Effector CD8-positive, alpha-beta T cell (primary cell): ENCODE measurements around the gene DOK7.
A peak's percentile ranks its signal among the peaks of the same experiment; 100 is the strongest.

Experiments
- DNase-seq: peaks from one replicate; lab custom pipeline; 2025; lab: John Stamatoyannopoulos, UW

Gene DOK7

DNA sequence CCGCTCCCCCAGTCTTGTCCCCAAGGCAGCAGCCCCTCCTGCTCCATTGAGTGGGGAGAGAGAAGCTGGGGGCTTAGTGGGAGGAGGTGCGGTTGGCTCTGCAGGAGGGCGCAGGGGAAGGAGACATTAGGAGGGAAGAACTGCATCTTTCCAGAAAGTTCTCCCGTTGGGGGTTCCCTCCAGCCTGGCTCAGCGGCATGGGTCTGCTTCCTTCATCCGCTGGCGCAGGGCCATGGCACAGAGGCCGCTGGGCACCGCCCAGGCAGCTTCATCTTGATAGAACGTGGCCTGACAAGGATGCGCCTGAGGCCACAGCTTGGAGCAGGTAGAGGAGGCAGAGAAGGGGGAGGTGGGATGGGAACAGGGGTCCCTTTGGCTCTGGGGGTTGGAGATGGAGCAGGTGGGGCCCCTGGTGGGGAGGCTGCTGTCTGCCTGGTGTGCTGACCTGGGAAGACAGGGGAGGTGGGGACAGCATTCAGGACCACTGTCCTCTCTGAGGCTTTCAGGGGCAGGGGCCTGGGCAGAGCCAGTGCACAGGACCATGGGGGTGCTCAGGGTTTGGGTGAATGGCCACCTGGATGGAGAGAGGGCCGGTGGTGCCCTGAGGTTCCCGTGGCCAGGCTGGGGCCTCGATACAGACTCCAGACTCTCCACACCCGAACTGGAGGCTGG lies 12.1 kb downstream of the DOK7 start:
- no peak for DNase-seq

DNA sequence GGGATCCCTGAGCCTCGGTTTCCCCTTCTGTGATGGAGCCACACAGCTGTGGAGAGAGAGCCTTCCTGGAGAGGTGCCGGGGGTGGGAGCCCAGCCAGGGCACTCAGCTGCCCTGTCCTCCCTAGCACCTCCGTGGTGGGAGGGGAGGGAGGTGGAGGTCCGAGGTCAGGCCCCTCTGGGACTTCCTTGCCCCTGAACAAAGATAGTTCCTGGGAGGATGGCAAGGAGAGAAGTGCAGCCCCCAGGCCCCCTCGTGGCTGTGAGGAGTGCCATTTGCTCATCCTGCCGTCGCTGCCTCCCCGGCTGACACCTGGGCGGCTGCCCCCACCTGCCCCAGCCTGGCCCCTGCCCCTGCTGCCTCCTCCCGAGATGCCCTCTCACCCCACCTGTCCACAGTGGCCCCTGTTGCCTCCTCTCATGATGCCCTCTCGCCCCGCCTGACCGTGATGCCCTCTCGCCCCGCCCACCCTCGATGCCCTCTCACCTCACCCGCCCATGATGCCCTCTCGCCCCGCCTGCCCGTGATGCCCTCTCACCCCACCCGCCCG lies 12.7 kb downstream of the DOK7 start:
- DNase-seq, result no peak

DNA sequence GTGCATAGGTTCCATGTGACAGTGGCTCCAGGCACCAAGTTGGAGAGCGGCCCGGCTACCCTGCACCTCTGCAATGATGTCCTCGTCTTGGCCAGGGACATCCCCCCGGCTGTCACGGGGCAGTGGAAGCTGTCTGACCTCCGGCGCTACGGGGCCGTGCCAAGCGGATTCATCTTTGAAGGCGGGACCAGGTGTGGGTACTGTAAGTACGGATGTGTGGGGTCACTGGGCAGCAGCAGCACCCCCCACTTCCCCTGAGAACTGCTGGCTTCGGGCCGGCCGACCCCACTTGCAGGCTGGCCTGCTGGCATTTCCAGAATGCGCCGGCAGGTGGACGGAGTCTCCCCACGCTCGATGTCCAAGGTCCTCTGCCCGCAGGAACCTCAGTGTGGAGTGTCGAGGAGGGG lies 13.2 kb downstream of the DOK7 start:
- DNase-seq, result no peak

DNA sequence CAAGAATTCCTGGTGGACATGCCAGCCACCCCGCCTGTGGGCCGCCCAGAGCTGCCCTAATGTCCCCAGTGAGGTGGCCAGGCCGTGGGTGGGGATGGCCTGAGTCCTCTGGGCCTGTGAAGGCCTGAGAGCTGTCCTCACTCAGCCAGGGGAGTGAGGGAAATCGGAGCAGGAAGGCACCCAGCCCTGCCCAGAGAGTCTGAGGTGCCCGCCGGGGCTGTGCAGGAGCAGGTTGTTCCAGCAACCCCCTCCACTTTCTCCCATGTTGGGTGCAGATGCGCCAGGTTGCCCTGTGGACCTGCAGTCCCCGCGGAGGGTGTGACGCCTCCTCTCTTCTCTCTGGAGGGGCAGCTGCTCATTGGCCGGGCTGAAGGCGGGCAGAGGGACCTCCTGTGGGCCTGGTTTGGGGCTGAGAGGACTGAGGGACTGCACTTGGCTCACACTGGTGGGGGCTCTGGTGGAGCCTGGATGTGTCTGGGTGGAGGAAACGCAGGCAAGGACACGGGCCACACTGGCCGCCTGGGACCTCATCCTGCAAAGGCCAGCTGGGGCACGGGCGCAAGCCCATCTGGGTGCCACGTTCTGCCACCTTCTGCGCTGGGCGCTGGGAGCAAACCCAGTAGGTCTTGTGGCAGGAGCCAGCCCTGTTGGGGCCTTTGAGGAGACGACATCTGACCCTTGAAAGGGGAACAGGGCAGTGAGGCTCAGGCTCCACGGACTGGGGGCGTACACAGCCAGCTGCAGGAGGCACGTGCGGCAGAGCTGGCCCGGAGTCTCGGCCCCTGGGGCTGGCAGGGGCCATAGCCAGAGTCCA lies 14.0 kb downstream of the DOK7 start:
- DNase-seq, result no peak

- no peak for DNase-seq
Measured at GRCh38 chr4:3477750-3478430, 14.8 kb downstream of the DOK7 start.

- DNase-seq, result no peak
Measured at GRCh38 chr4:3478446-3479357, 15.6 kb downstream of the DOK7 start.

GRCh38 chr4:3479358-3480101 lies 16.4 kb downstream of the DOK7 start:
- no peak for DNase-seq

DNA sequence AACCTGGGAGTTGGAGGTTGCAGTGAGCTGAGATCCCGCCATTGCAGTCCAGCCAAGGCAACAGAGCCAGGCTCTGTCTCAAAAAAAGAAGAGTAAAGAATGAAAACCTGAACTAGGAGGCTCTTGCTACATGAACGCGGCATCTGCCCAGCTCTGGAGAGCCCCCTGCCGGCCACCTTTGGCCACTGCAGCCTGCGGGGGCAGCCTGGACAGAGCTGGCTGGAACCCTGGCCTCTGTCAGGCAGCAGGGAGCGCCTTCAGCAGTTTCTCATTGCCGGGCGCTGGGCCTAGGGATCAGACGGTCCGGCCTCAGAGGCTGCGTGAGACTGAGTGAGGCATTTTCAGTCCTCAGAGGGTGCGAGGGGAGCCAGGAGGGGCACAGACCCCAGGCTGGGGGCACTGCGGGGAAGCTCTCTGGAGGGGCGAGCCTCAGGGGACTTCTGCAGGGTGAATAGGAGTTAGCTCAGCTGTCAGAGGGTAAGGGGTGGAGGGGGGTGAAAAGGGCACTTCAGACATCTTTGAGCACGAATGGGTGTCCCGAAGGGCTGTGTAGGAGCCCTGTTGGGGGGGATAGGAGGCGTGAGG lies 17.5 kb downstream of the DOK7 start:
- peak; percentile 62 for DNase-seq

DNA sequence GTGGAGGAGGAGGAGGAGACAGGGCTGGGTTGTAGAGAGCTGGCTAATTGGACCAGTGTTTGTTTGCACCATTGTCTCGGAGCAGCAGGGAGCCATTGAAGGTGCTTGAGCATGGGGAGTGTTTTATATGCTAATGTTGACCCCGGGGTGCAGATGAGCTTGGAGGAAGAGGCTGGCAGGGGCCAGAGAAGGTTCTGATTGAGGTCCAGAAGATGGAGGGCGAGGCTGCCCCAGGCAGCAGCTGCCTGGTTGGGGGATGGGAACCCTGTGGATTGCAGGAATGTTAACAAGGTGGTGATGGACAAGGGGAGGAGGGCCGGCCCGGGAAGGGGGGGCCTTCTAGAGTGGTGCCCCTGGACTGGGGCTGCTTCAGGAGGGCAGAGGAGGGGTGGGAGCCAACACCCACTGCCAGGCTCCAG lies 18.0 kb downstream of the DOK7 start:
- DNase-seq, result no peak

- DNase-seq, result no peak
Measured at GRCh38 chr4:3481783-3482393, 18.8 kb downstream of the DOK7 start.

DNA sequence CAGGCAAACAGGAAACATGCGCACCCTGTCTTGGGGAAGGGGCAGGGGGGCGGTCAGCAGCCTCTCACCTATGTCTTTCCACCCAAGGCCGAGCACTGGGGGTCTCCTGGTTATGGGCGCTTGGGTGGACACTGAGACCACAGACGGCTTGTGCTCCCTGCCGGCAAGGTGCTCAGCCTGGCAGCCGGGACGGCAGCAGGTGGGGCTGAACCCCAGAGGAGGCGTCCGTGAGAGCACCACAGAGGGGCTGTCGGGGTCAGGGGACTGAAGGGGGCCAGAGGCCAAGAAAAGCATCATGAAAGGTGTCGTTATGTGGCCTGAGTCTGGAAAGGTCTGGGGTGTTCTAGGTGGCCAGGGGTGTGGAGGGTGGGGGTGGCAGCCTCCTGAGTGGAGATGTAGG lies 19.6 kb downstream of the DOK7 start:
- no peak for DNase-seq

DNA sequence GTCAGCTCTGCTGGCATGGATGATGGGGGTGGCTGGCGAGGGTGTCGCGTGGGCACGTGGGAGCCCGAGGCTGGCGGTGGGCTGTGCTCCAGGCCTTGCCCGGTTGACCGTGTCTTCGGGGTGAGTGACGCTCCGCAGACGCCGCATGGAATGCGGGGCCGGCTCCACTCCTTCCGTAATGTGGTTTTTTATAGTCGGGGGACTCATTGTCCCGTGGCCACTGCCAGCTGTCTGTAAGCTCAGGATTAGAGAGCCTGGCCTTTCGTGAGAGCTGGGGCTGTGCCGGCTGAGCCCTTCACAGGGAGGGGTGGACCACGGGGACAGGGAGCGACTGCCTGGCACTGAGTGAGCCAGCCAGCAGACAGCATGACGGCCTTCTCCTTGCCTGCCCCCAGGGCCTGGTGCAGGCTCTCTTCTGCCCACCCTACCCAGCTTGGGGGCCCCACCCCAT lies 20.4 kb downstream of the DOK7 start:
- no peak for DNase-seq

- no peak for DNase-seq
Measured at GRCh38 chr4:3484057-3484973, 21.2 kb downstream of the DOK7 start.

DNA sequence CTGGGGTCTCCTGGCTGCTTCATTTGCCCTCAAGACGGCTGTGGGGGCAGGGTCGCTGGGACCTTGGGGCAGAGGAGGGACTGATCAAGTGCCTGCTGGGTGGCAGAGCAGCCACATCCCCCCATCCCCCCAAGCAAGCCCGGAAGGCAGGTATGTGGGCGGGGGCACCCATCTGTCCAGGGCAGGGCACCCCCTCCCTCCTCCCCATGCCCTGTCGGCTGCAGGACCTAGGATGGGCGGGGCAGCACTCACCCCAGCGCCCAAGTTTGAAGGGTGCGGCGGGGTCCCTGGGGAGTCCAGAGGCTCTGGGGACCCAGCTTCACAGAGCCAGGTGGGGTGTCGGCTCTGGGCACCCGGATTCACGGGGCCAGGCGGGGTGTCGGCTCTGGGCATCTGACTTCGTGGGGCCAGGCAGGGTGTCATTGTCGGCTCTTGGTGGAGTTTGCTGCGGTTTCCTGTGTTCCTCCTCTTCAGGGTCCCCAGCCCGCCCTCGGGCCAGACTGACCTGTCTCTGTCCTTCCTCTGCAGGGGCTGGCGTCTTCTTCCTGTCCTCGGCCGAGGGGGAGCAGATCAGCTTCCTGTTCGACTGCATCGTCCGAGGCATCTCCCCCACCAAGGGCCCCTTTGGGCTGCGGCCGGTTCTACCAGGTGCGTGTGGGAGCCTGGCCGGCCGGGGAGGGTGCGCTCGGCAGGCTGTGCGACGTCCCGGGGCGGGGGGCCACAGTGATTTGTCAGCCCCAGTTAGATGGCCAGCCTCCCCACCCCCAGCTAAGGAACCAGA lies 22.1 kb downstream of the DOK7 start:
- no peak for DNase-seq

DNA sequence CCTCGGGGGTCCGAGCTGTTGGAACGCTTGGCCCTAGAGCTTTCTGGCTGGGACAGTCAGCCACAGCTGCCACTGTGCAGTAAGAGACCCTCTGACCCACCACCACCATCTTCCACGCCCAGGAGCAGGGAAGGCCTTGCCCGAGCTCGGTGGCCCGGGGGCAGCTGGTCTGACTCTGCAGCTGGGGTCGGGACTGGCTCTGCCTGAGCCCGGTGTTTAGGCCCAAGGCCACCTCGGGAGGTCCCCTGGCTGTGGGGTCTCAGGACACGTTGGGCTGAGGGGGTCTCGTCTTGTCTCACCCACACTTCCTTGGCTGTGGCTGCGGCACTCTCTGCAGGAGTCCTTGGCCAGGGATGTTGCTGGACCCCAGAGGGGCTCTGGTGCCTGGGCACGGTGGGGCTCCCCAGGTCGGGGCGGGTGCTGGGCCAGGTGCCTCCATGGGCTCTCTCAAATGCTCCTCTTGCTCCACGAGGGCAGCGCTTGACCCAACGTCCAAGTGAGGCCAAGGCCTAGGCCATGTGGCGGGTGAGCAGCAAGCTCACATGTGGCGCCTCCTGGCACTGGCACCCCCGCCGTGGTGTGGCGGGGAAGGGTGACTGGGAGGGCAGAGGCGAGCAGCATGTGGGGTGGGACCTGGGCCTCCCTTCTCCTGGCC lies 22.9 kb downstream of the DOK7 start:
- no peak for DNase-seq

GRCh38 chr4:3486541-3487540 lies 23.7 kb downstream of the DOK7 start:
- no peak for DNase-seq
